ENCODE results near the gene SATB1. TPM values are rescaled to one million over a fixed set of nuclear protein-coding genes. Genes with fewer than 3 reads are reported as not detected.

Gene SATB1
- total RNA-seq, 2 donors from 2014 or later = 10.8 to 10.9 TPM

DNA sequence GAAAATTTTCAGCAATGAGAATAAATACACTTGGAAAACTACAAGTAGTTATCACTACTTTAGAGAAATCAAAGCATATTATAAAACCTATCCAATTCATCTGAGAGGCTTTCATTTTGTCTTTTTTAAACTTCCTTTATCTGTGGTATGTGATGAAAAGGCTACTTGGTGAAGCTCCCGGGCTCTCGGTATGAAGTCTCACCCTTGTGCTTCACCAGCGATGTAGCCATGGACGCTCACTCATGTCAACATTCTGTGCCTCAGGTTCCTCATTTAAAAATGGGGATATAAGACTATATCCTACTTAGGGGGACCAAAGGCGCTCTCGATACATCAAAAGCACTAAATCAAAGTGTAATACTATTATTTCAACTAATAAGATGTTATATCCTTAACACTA, 14.9 kb downstream of the SATB1 start:
- intact Hi-C loops (cut with DNase I) = no loop called here
- DNase-seq (ENCODE audit: low spot score) = no peak

DNA sequence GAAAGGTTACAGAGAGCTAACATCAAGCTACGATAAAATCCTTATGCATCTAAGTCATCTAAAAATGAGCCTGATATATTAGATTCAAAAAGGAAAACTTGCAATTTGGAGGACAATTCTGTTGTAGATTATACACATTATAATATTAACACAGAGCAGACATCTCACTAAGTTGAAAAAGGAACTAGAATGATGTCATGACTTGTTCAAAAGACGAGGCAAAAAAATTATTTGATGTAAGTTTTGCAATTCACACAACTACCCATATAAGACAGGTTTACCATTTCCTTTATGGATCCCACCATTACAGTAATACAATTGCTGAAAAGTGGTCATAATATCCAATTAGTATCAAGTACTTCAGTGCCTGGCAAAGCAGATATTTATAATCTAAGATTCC, 15.9 kb downstream of the SATB1 start:
- intact Hi-C loops (cut with DNase I) = no loop called here
- no peak for DNase-seq (ENCODE audit: low spot score)

DNA sequence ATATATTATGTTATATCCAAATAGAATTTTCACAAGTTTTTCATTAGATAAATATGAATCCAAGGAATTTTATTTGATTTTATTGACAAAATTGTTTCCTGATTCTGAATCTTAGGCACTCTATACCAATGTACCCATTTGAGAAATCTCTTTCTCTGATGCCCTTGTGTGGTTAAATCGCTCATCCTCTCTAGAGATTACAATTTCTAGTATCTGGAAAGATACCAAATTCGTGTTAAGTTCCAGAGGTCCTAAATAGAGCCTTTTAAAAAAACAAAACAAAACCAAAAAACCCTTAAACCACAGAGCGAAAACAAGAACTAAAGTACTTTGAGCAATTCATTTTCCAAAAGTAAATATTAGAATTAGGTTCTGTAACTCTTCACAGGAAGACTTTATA, 20.0 kb downstream of the SATB1 start:
- intact Hi-C loops (cut with DNase I) = no loop called here

DNA sequence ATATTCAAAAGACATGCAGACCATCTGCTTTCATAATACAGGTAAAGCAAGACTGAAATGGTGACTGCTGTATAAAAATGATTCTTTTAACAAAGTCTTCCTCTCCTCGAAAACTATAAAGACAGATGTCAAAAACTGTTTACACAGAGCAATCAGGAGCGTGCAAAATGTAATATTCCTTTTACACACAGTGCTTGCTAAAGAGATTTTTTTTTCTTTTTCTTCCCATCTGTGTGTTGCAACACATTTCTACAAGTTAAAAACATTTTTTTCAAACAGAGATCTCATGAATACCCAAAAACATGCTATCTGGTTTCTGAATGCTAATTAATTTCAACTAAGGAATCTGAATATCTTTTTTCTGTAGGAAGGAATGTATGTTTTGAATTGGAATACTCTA, 22.1 kb downstream of the SATB1 start:
- no peak for DNase-seq (ENCODE audit: low spot score)
- intact Hi-C loops (cut with DNase I) = no loop called here

More for the DNA sequence above, 20.0 kb downstream of the SATB1 start:
- DNase-seq (ENCODE audit: low spot score) = no peak

DNA sequence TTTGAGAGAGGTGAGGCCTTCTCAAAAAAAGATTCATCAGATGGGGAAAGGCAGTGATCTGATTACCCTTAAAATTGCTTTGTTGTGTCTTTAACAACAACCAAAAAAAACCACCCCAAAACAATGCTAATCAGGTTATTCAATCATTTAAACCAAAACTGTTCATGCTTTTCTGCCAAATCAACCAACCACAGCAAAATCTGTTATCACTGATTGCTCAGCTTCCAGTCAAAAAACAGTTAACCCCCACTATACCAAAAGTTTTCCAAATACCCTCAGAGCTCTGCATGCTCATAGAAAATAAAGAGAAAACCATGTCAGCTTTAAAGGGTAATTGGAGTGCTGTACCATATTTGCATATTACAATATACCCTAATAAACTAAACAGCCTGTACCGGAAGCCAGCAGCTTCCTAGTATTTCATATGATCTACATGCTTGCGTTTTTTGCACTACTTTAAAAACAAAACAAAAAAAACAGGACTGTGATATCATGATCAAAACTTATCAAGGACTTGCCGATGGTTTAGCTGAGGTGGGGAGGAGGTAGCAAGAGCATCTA, 22.8 kb downstream of the SATB1 start:
- intact Hi-C loops (cut with DNase I) = no loop called here

DNA sequence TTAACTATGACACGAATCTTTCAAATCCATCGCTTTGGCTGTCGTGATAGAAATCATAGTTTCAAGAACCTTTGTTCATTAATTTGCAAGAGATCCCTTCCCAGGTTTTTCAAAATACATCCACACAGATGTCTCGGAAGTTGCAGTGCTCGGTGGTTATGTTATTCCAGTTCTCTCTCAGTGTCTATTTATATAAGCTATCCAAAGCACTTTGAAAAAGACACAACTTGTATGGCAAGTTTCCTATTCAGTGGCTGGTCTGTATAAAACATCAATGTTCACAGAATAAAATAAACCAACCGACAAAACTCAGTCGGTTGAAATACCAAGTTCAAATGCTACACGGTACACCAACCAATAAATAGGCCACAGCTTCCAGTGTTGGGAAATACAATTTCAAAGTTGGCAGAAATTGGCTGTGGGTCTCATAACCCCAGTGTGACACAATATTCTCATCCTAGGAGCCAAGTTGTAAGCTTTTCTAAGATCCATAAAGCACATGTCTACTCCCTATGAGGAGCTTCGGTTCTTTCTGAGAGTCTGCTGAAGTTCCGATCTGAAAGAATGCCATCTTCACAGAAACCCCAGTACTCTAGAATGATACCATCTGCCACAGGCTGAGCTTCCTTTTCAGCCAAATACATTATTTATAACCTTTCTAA, 23.7 kb downstream of the SATB1 start:
- DNase-seq (ENCODE audit: low spot score) = no peak
- intact Hi-C loops (cut with DNase I) = no loop called here

More for the DNA sequence above, 22.8 kb downstream of the SATB1 start:
- DNase-seq (ENCODE audit: low spot score) = no peak

DNA sequence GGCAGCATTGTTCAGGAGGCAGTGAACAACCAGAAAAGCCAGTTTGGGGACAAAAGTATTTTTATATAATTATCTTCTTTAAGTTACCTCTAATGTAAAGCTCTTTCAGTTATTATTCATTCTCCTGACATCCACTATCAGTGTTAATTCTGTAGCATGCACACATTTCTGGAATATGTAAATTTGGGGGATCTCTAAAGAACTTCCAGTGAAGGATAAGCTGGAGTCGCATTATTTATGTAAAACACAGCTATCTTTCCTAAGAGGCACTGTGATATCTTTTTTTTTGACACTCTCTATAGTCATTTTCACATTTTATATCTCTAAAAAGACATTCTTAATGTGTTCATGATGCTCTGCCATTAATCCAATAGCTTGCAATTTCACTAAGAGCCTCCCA, 26.7 kb downstream of the SATB1 start:
- intact Hi-C loops (cut with DNase I) = no loop called here
- no peak for DNase-seq (ENCODE audit: low spot score)

DNA sequence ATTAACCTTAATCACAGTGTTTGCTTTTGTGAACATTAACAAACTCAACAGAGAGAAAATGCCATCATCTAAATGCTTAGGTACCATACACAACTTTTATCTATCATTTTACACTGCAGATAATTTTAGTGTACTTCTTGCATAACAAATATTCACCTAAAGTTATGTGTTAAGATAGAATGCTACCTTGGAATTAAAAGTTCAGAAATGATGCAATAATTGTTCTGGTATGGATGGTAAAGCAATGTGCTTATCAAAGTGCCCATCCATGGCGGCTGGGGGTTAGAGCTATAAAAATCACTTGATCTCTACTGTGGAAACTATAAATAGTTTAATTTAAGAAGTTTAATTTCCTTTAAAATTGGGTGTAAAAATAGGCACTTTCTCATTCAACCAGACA, 28.7 kb downstream of the SATB1 start:
- intact Hi-C loops (cut with DNase I) = no loop called here
- no peak for DNase-seq (ENCODE audit: low spot score)

DNA sequence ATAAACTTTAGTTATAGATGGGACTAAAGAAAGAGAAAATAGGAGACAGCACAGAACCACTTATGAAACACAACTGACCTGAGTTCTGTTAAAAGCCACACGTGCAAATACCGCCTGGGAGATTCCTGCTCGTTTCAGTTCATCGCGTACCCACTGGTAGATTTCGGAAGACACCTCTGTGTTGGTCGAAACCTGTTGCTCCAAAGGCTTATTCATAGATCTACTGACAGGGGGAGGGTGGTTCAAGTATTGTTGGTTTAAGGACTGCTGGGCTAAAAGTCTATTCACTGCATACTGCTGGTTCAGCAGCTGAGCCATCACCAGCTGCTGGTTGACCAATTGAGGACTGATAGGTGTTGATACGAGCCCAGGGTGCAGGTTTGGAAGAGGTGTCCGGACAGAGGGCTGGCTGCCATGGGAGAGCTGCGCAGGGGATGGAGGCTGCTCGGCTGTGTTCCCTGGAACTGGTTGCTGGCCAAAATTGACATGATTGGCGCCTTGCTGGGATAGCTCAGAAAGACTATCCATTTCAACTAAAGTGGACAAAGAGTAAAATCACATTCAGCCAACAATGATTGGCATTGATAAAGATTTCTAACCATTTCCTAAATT, 30.6 kb downstream of the SATB1 start:
- intact Hi-C loops (cut with DNase I) = no loop called here
- no peak for DNase-seq (ENCODE audit: low spot score)

DNA sequence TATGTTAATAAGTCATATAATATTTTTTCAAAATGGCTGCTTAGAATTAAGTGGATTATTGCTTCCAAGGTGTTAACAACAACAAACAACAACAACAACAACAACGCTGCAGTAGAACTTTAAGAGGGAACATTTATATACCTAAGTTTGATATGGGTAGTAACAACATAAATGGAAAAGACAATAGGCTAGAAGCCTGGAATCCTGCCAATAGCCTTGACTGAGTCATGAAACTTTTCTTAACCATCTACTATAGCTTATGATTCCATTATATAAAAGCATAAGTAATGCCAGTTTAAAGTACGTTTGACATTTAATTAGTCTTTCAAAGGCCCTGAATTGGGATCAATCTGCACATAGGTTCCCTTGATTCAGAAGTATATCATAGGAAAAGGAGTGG, 31.2 kb downstream of the SATB1 start:
- intact Hi-C loops (cut with DNase I) = no loop called here
- DNase-seq (ENCODE audit: low spot score) = no peak

DNA sequence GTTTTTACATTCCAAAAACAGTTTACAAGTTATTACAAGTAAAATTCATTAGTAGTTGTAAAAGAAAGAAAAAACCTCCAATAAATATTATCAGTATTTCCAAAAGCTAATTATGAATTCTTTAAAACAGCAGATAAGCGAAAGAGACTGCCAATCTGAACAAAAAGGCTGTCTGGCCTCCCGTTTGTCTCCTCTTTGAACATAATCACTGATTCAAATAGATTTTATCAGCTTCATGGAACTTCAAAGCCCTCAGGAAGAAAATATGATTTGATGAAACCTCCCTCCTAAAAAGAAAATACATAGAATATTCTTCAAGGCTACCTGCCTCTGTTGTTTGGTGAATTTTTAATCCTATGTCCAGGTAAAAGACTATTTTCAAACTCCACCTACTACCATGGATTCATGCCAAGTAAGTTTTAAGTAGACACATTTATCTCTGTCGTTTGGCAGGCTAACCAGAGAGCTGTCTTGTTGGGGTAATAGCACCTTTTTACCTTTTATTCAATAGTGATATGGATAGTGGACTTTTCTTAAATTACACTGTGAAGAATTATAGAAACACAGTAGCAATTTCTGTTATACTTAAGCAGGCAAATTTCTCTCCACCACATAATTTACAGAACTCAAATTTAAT, 35.0 kb downstream of the SATB1 start:
- no peak for DNase-seq (ENCODE audit: low spot score)
- intact Hi-C loops (cut with DNase I) = no loop called here

DNA sequence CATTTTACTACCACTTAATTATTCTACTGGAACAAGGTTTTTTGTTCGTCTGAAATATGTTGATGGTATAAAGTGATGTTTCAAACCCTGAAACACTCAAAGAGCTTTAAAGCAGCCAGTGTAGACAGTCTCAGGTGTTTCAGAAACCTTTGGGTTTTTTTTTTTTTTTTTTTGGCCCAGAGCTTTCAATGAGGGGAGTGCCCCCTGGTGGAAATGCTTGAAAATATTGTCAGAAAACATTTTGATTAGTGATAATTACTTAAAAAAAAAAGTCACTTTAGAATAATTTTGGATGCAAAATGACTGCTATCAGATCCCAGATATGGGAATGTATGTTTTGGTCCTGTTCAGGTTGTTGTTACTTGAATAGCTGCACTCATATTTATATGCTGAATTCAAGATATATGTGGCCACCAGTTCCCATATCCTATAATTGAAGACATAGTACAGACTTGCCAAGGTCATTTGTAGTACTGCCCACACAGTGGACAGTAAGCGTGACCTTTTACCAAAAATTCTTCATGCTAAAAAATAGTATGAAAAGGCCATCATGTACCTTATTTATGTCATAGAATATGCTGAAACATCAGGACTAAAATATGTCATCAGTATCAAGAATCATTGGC, 35.9 kb downstream of the SATB1 start:
- no peak for DNase-seq (ENCODE audit: low spot score)
- intact Hi-C loops (cut with DNase I) = no loop called here

DNA sequence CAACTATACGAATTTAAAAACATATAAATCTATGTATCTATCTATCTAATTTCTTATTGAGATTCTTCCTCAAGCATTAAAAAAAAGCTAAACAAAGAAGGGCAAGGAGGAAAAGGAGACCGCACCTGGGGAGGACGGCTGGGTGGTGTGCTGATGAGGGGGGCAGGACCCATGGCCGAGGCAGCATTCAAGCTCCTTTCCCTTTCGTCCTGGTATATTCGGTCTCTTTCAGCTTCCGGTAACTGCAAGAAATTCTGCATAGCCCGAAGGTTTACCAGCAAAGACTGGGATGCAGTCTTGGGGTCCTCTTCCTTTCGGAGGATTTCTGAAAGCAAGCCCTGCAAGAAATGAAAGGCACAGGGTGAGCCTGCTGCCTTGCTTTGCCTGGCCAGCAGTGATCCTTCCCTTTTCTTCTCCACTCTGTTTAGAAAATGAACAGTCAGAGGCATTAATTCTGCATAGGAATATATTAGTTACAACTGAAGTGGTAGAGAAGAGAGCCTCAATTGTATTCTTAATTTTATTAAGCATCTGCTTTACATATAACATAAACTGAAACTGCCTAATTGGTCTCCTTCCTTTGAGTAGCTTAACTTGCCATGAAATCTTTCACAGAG, 38.8 kb downstream of the SATB1 start:
- no peak for DNase-seq (ENCODE audit: low spot score)
- intact Hi-C loops (cut with DNase I) = no loop called here

DNA sequence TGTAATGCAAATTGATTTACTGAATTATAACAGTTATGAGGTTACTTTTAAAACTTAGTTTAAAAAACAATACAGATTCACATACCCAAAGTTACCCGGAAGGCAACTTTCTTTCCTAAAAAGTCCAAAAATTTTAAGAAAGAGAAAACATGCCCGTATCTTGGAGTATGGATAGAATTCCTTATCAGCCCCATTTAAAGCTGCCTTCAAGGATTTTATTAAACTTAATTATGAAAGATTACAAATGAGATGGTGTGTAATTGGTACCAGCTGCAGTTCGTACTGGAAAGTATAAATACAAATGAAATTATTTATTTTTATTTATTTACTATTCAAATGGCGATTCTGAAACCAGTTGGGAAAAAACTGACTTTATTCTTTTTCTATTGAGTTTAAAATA, 39.4 kb downstream of the SATB1 start:
- intact Hi-C loops (cut with DNase I) = no loop called here
- no peak for DNase-seq (ENCODE audit: low spot score)

DNA sequence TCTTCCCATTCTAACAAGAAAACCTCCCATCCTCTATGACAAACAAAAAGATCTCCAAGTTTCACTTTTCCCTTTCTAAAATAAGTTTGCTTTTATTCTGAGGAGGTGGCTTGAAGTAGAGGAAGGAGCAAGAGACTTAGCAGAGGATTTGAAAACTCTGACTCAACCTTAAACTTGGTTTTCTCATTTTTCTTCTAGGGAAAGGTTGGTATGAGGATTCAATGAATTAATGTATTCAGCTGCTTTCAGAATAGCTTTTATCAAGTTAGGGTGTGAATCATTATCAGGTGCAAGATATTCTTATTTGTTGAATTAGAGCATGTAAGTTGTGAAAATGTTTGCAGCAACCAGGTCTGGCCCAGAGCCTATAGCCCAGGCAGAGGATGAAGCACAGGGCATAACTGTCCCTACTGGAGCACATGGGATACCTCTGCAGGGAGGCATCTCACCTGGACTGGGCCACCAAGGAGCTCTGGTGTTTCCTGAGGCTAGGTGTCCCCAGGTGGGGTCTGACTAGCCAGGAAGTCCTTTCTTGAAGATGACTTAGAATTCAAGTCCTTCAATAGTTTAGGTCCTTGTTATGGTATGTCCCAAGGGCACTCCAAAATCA, 42.3 kb downstream of the SATB1 start:
- intact Hi-C loops (cut with DNase I) = no loop called here
- no peak for DNase-seq (ENCODE audit: low spot score)

DNA sequence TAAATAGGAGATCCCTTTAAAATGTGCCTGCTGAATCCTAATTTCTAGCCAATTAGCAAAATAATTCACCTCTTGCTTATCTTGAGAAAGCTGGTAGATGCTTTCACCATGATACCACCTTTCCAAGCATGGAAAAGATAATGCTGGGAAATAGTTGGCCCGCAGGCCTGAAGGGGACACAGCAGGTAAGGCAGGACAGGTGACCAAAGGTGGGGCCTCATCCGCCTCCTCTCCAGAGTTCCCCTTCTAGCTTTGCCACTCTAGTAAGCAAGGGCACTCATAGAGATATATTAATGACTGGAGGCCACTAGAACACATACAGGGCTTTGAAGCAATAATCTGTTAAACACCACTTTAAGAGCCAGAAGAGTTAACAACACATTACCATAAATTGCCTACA, 45.5 kb downstream of the SATB1 start:
- intact Hi-C loops (cut with DNase I) = no loop called here
- DNase-seq (ENCODE audit: low spot score) = no peak

DNA sequence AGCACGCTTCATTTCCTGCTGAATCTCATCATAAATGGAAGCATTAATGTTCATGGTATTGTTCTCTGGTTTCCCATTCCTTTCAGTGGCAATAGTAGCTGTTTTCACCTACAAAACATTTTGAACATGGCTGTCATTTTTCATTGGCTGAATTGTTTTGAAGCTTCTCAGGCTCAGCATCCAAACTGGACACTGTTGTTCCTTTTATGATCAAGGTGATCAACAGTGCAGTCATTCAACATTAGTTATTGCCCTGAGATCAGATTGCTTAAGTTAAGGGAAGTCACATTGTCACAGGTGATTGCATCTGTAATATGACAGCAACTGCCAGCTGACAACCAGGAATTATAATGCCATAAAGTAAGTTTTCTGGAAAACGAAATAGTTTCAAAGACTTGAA, 46.9 kb downstream of the SATB1 start:
- intact Hi-C loops (cut with DNase I) = no loop called here
- DNase-seq (ENCODE audit: low spot score) = no peak

DNA sequence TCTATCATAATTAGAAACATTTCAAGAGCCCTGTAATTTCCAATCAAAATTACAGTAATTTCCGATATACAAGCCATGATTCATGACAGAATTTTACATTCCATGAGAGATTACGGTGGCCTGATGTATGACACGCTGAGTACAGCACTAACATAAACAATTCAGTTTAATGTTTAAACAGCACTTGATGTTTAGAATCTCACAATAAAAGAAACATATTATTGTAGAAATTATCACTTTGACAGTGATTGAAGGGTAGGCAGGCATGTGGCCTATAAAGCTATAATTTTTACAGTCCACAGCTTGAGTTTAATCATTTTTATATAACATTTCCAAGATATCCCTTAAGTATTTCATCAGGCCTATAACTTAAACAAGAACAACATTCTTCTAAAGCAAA, 48.5 kb downstream of the SATB1 start:
- no peak for DNase-seq (ENCODE audit: low spot score)
- intact Hi-C loops (cut with DNase I) = no loop called here

DNA sequence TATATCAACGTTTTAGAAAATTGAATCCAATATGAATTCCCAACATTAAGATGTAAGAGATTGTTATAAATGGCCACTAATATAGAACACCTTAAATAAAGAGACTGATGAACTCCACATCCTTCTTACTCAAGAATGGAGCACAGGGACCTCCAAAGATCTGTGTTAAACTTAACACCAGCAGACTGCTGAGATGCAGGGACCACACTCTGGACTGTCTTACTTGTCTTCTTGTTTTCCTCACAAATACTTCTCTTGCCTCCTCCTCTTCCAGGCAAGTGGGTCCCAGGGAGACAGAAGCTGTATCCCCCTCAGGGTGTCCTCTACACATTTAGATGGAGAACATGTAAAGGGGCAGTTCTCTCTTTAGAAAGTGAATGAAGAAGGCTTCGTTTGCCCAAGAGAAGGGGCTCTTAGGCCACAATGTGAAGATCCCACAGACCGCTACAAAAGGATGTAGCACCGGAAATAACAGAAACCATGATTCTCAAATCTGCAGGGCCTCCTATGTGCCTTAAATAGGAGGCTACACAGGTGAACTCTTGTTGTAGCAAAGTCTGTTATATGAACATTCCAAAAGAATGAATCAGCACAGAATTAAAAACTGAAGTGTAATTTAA, 52.2 kb downstream of the SATB1 start:
- intact Hi-C loops (cut with DNase I) = no loop called here
- DNase-seq (ENCODE audit: low spot score) = no peak
